Left ventricle myocardium inferior (tissue), 1 donor: Measurements from ENCODE around the gene TWF2. TPM values are rescaled to one million over a fixed set of nuclear protein-coding genes. Genes with fewer than 3 reads are reported as not detected.

ENCODE experiments used
- DNase-seq: peaks from one replicate; pipeline ENCODE4 v3.0.0-alpha.2; 2020
- H3K27ac ChIP-seq: fragments of 200-600 bp; replicated peaks from 2 replicates; pipeline ENCODE4 v1.8.0; 2021
- H3K27me3 ChIP-seq: fragments of 200-600 bp; 2 replicates; pipeline ENCODE4 v1.8.0; 2021; ENCODE audit warnings: low read depth
- H3K36me3 ChIP-seq: fragments of 200-600 bp; 2 replicates; pipeline ENCODE4 v1.8.0; 2021
- H3K4me1 ChIP-seq: fragments of 200-600 bp; 2 replicates; pipeline ENCODE4 v1.8.0; 2021
- H3K4me3 ChIP-seq: fragments of 200-600 bp; 2 replicates; pipeline ENCODE4 v1.8.0; 2021; ENCODE audit warnings: mild to moderate bottlenecking, moderate library complexity
- H3K9me3 ChIP-seq: fragments of 200-600 bp; replicated peaks from 2 replicates; pipeline ENCODE4 v1.8.0; 2021
- intact Hi-C: fragments of 100-400 bp; cut with micrococcal nuclease; formaldehyde crosslinking; loops from one replicate; pipeline ENCODE4 v1.11.0; 2022
- total RNA-seq: library from RNA; stranded (reverse); fragmentation: NEBNext Ultra II Directional; extraction: Animal tissue kit (Norgen Biotek cat#: 25700); gene quantifications from one replicate; pipeline ENCODE4 v1.2.1, GENCODE V29; 2021
- TF ChIP-seq, protein P1 (sequence below): fragments of 200-600 bp; IDR thresholded peaks from 2 replicates; pipeline ENCODE4 v1.8.0; 2021; ENCODE audit warnings: antibody characterized with exemption, mild to moderate bottlenecking, borderline replicate concordance
- donor health status: DM: no; HTN: yes; CAD: no; lungs with severe emphysema.

Gene TWF2
- total RNA-seq, 1 donor from 2014 or later: 115 TPM

DNA sequence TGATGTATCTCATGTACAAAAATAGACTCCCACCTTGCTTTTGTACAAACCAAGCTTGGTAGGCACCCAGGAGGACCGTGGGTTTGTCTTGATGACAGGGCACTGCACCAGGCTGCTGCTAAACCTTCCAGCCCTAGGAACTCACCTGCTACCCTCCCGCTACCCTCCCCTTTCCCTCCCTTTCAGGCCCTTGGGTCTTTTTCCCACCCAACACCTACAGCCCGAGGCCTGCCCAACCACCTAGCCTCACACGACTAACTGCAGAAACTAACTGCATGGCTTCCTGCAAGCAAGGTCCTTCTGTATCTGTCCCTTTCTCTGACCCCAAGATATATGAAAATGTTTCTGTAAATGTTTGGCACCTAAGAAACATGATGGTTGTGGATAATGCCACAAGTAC, 17.7 kb upstream of the TWF2 start:
- TF ChIP-seq, protein P1, sequence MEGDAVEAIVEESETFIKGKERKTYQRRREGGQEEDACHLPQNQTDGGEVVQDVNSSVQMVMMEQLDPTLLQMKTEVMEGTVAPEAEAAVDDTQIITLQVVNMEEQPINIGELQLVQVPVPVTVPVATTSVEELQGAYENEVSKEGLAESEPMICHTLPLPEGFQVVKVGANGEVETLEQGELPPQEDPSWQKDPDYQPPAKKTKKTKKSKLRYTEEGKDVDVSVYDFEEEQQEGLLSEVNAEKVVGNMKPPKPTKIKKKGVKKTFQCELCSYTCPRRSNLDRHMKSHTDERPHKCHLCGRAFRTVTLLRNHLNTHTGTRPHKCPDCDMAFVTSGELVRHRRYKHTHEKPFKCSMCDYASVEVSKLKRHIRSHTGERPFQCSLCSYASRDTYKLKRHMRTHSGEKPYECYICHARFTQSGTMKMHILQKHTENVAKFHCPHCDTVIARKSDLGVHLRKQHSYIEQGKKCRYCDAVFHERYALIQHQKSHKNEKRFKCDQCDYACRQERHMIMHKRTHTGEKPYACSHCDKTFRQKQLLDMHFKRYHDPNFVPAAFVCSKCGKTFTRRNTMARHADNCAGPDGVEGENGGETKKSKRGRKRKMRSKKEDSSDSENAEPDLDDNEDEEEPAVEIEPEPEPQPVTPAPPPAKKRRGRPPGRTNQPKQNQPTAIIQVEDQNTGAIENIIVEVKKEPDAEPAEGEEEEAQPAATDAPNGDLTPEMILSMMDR: no peak
- no peak for DNase-seq
- intact Hi-C loops: no loop called here
- no peaks in the 10 kb centered on the region for H3K9me3 ChIP-seq
- H3K36me3 ChIP-seq: peaks cover 98% of the 10 kb centered on the region
- H3K4me3 ChIP-seq: no peak overlapping the region
- peaks cover 17% of the 10 kb centered on the region for H3K4me1 ChIP-seq
- no peak overlapping the region for H3K27ac ChIP-seq
- H3K27me3 ChIP-seq: no peaks in the 10 kb centered on the region

DNA sequence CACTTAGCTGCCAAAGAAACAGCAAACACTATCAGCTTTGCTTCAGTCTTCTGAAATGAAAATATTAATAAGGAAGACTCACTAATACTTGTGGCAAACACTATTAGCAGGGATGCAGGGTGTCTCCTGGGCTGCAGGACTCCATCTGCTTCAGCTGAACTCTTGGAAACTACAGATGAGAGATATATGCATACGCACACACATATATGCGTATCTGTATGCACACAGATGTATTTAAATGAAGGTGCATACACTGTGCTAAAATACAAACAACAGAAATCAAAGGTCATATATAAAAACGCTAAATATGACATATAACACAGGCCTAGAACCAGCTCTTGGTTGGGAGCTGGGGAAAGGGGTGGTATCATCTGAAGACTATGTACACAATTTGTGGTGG, 17.2 kb upstream of the TWF2 start:
- intact Hi-C loops: no loop called here
- Histone ChIP-seq H3K4me3 (no peak overlapping the region), H3K27me3 (no peaks in the 10 kb centered on the region), H3K4me1 (peaks cover 18% of the 10 kb centered on the region), H3K27ac (no peak overlapping the region), H3K36me3 (peaks cover 98% of the 10 kb centered on the region), H3K9me3 (no peaks in the 10 kb centered on the region)
- DNase-seq: no peak
- TF ChIP-seq, protein P1: no peak

DNA sequence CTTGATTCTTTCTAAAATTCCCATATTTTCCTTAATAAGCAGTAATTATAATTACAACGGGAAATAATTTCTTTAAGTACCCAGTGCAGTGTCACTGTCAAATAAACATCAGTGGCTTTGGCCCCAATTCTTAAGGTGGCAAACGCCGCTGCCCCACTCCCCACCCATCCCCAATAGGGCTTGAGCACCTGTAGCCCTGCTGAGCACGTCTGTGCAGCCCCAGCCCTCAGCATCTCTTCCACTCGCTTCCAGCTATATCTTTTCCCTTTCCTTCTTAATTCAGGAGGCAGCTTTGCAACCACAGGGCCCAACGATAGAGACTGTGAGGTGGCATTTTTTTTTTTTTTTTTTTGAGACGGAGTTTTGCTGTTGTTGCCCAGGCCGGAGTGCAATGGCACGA, 15.7 kb upstream of the TWF2 start:
- Histone ChIP-seq H3K4me3 (no peak overlapping the region), H3K27me3 (no peaks in the 10 kb centered on the region), H3K27ac (no peak overlapping the region), H3K36me3 (peaks cover 95% of the 10 kb centered on the region), H3K9me3 (no peaks in the 10 kb centered on the region), H3K4me1 (peaks cover 18% of the 10 kb centered on the region)
- DNase-seq: no peak
- intact Hi-C loops: no loop called here
- TF ChIP-seq, protein P1: no peak

DNA sequence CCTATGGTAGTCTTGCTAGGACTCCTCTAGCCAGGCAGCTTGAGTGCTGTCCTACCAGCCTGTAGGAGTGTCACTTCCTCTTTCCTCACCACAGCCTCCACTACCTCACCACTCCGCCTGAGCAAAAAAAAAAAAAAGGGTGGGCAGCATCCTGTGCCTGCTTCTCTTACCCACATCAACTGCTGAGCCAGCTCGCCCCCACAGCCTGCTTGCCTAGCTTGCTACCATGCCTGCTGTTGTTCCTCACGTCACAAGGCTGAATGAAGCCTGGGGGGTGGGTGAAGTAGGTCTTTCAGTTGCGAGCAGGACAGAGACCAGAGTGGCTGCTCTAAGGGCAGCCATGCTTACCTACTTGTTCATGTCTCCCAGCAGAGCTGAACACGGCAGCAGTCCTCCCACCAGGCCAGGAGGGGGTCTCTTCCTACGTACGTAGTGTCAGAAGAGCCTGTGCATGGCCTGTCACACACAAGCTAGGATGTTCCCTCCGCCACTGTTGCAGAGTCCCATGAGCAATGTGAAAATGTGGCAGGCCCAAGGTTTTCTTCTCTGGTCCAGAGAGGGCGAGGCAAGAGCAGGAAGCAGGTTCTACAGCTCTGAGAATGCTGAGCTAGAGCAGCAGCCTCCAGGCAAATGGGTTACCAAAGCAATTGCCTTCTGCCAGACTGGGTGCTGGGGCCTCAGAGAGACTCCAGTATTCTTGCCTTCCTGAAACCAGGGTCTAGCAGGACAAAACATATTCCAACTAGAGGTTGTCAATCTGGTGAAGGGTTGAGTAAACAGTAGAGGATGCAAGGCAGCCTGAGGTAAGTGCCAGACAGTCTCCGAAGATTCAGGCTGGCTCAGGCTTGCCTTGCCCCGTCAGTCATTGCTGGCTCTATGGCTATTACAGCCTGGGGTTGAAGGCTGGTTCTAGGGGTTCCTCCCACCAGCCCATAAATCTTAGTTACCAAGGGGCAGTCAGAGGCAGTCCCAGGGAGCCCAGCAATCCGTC, 14.7 kb upstream of the TWF2 start:
- DNase-seq: no peak
- H3K9me3 ChIP-seq: no peaks in the 10 kb centered on the region
- H3K27me3 ChIP-seq: no peaks in the 10 kb centered on the region
- H3K27ac ChIP-seq: peak overlapping the region; percentile 37
- peaks cover 24% of the 10 kb centered on the region for H3K4me1 ChIP-seq
- TF ChIP-seq, protein P1: no peak
- intact Hi-C loops: no loop called here
- no peak overlapping the region for H3K4me3 ChIP-seq
- H3K36me3 ChIP-seq: peaks cover 90% of the 10 kb centered on the region

DNA sequence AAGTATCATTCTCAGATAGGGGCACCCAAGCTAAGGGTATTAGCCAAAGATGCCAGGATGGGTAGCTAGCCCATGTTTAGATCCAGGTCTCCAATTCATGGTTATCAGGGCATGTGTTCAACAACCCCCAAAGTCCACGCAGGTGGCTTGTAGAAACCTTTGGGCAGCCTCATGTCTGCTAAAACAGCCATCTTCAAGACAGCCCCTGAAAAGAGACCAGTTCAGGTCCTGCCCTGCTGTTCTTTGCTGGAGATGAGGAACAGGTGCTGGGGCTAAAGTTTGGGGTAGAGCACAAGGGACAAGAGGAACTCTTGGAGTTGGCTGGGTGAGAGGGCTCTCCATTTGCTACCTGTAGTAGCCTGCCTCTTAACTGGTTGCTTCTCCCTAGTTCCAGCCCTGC, 11.2 kb upstream of the TWF2 start:
- intact Hi-C loops: no loop called here
- H3K36me3 ChIP-seq: peaks cover 58% of the 10 kb centered on the region
- peaks cover 50% of the 10 kb centered on the region for H3K4me1 ChIP-seq
- DNase-seq: no peak
- no peaks in the 10 kb centered on the region for H3K9me3 ChIP-seq
- TF ChIP-seq, protein P1: no peak
- H3K27ac ChIP-seq: no peak overlapping the region
- no peaks in the 10 kb centered on the region for H3K27me3 ChIP-seq
- H3K4me3 ChIP-seq: no peak overlapping the region
